Fibroblast of lung (primary cell): ENCODE measurements around the gene HIVEP3. TPM values are rescaled to one million over a fixed set of nuclear protein-coding genes. Genes with fewer than 3 reads are reported as not detected.

Experiments used
- DNase-seq, 2 donors: peaks; one replicate each; pipeline versions ENCODE4 v3.0.0 to v3.0.0-alpha.2; 2010; ENCODE audit warnings: low read depth in 2 of 2
- H2AFZ ChIP-seq: 2 replicates; pipeline ENCODE4 v1.5.1; 2012; ENCODE audit warnings: low read length, control low read depth, inconsistent platforms
- H3K27ac ChIP-seq: 2 replicates; pipeline ENCODE4 v1.5.1; 2011; ENCODE audit warnings: low read length, control low read depth; ENCODE audit not compliant: insufficient read depth
- H3K27me3 ChIP-seq: 2 replicates; pipeline ENCODE4 v1.5.1; 2011; ENCODE audit warnings: mild to moderate bottlenecking, low read length; ENCODE audit not compliant: control insufficient read depth, insufficient read depth
- H3K36me3 ChIP-seq: 2 replicates; pipeline ENCODE4 v1.5.1; 2011; ENCODE audit warnings: low read length; ENCODE audit not compliant: control insufficient read depth, insufficient read depth
- H3K4me1 ChIP-seq: 2 replicates; pipeline ENCODE4 v1.5.1; 2011; ENCODE audit warnings: low read length; ENCODE audit not compliant: control insufficient read depth, insufficient read depth; ENCODE audit errors: extremely low read depth
- H3K4me2 ChIP-seq: 2 replicates; pipeline ENCODE4 v1.5.1; 2011; ENCODE audit warnings: low read length, control low read depth; ENCODE audit not compliant: insufficient read depth; ENCODE audit errors: extremely low read depth
- H3K4me3 ChIP-seq, 4 experiments: fragments of 200-600 bp in 1 of 4; sonication (generic) in 1 of 4; replicated peaks in 1 of 4; 2 replicates each; pipeline ENCODE4 v1.5.1; 2011 to 2016; ENCODE audit warnings: low read length in 4 of 4, low read depth in 3 of 4, mild to moderate bottlenecking in 3 of 4, control low read depth in 2 of 4, inconsistent platforms in 1 of 4, mixed read lengths in 1 of 4; ENCODE audit not compliant: insufficient read depth in 1 of 4; ENCODE audit errors: control extremely low read depth in 1 of 4
- H3K79me2 ChIP-seq: 2 replicates; pipeline ENCODE4 v1.5.1; 2012; ENCODE audit warnings: mild to moderate bottlenecking, low read length, inconsistent platforms; ENCODE audit not compliant: control insufficient read depth, insufficient read depth
- H3K9ac ChIP-seq: 2 replicates; pipeline ENCODE4 v1.5.1; 2011; ENCODE audit warnings: mild to moderate bottlenecking, low read length, control low read depth; ENCODE audit not compliant: insufficient read depth
- H3K9me3 ChIP-seq: 2 replicates; pipeline ENCODE4 v1.5.1; 2012; ENCODE audit warnings: low read depth, low read length; ENCODE audit not compliant: control insufficient read depth, insufficient read depth
- H4K20me1 ChIP-seq: 2 replicates; pipeline ENCODE4 v1.5.1; 2011; ENCODE audit warnings: low read length; ENCODE audit not compliant: control insufficient read depth, insufficient read depth; ENCODE audit errors: extremely low read depth
- EZH2 ChIP-seq: IDR thresholded peaks from 2 replicates; pipeline ENCODE4 v1.5.1; 2012; ENCODE audit warnings: low read length, control low read depth, mild to moderate bottlenecking; ENCODE audit errors: missing control alignments
- polyA plus RNA-seq, 2 donors: library from polyadenylated mRNA; depleted of rRNA in 1 of 2; stranded (reverse) in 1 of 2; unstranded in 1 of 2; fragments of >200 nt; gene quantifications; 2 replicates each; pipeline ENCODE4 v1.2.1, GENCODE V29; 2011 to 2012; ENCODE audit warnings: missing spikeins in 1 of 2
- total RNA-seq: library from RNA; depleted of rRNA; stranded (reverse); fragments of >200 nt; gene quantifications from 2 replicates; pipeline ENCODE4 v1.2.1, GENCODE V29; 2014
- TF ChIP-seq, protein P1 (sequence below), 2 donors: IDR thresholded peaks in 1 of 2; conservative IDR thresholded peaks in 1 of 2; 1 replicate in 1 of 2; 2 replicates in 1 of 2; pipeline ENCODE4 v1.5.1; 2011 to 2012; ENCODE audit warnings: low read length in 2 of 2, control low read depth in 1 of 2, inconsistent platforms in 1 of 2, low read depth in 1 of 2, mild to moderate bottlenecking in 1 of 2

The HIVEP3 gene
- total and polyA plus RNA-seq, 2 donors (not counting 1 experiment from before 2014, with no cell fraction given) = 0.83 to 3.2 TPM

DNA sequence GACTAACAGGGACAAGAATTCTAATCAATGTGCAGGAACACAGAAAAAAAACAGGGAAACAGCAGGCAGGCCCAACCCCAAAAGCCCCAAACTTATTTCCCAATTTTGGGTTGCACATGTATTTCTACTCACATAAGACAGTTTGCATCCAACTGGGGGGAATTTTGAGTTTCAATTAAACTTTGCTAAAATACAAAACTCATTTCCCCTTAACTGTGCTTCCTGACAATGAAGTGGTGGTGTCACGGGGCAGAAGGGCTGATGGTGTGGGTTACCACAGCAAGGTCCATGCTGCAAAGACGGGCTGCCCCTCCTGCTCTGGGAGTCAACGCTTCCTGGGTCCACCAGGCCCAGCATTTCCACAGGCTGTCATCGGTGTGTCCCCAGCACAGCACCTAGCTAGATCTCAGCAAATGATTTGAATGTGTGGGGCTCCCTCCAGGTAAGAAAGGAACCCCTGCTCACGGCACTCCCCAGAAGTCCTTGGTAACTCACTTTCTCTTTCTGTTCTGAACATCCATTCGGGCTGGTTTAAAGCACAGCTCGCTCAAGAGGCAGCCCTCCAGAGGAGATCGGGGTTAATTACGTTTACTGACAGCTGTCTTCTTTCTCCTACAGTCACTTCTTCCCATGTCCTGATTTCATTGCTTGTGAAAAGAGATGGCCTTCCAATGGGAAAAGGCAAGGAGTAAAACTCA, 27.4 kb downstream of the HIVEP3 start:
- Histone ChIP-seq H3K4me1 (peaks cover 10% of the 10 kb centered on the region), H3K9ac (peak overlapping the region; percentile 48), H3K36me3 (no peaks in the 10 kb centered on the region), H3K79me2 (no peaks in the 10 kb centered on the region), H3K9me3 (no peaks in the 10 kb centered on the region), H3K27me3 (no peaks in the 10 kb centered on the region), H3K27ac (peak overlapping the region; percentile 64), H3K4me3 (peak overlapping the region; percentile 25 to 61 (median 46)), H4K20me1 (no peaks in the 10 kb centered on the region), H2AFZ (peak overlapping the region; percentile 92), H3K4me2 (peak overlapping the region; percentile 79)
- DNase-seq = peak; percentile 19 to 70
- TF ChIP-seq, protein P1, sequence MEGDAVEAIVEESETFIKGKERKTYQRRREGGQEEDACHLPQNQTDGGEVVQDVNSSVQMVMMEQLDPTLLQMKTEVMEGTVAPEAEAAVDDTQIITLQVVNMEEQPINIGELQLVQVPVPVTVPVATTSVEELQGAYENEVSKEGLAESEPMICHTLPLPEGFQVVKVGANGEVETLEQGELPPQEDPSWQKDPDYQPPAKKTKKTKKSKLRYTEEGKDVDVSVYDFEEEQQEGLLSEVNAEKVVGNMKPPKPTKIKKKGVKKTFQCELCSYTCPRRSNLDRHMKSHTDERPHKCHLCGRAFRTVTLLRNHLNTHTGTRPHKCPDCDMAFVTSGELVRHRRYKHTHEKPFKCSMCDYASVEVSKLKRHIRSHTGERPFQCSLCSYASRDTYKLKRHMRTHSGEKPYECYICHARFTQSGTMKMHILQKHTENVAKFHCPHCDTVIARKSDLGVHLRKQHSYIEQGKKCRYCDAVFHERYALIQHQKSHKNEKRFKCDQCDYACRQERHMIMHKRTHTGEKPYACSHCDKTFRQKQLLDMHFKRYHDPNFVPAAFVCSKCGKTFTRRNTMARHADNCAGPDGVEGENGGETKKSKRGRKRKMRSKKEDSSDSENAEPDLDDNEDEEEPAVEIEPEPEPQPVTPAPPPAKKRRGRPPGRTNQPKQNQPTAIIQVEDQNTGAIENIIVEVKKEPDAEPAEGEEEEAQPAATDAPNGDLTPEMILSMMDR (conservative IDR thresholded peaks at IDR 0.05 in 1 of 2, IDR thresholded peaks at IDR 0.05 in 1 of 2; ENCODE audit: low read depth in 1 of 2, low read length in 2 of 2) = peak; percentile 11 to 28
- TF ChIP-seq EZH2 = no peak

DNA sequence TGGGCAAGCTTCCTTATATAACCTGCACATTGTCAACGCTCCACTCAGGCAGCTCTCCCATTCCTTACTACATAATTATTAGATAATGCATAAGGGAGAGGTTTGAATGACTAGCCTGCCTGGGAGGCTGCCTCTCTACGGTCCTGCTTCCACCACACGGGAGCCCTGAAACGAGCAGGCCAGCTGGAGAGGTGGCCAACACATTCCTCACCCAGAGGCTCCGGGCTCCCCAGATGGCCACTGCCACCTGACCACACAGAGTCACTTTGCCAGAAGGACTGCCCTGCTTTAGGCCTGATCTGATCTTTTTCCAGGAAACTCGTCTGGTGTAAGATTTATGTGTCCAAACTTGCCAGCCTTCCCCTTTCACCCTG, 27.9 kb downstream of the HIVEP3 start:
- peak overlapping the region; percentile 92 for H2AFZ ChIP-seq
- DNase-seq = peak; percentile 14 to 71

More for the DNA sequence above, 27.9 kb downstream of the HIVEP3 start:
- H3K4me2 ChIP-seq = peak overlapping the region; percentile 79
- H3K4me3 ChIP-seq = no peak overlapping the region
- peak overlapping the region; percentile 64 for H3K27ac ChIP-seq
- no peaks in the 10 kb centered on the region for H3K36me3 ChIP-seq
- H3K4me1 ChIP-seq = peaks cover 10% of the 10 kb centered on the region
- H3K9me3 ChIP-seq = no peaks in the 10 kb centered on the region
- H3K27me3 ChIP-seq = no peaks in the 10 kb centered on the region
- no peak for TF ChIP-seq EZH2
- TF ChIP-seq, protein P1 (conservative IDR thresholded peaks at IDR 0.05 in 1 of 2, IDR thresholded peaks at IDR 0.05 in 1 of 2; ENCODE audit: low read depth in 1 of 2, low read length in 2 of 2) = no peak
- no peaks in the 10 kb centered on the region for H4K20me1 ChIP-seq
- no peak overlapping the region for H3K9ac ChIP-seq
- H3K79me2 ChIP-seq = no peaks in the 10 kb centered on the region
